ENCODE measurements around the gene PANX2.

Gene PANX2

DNA sequence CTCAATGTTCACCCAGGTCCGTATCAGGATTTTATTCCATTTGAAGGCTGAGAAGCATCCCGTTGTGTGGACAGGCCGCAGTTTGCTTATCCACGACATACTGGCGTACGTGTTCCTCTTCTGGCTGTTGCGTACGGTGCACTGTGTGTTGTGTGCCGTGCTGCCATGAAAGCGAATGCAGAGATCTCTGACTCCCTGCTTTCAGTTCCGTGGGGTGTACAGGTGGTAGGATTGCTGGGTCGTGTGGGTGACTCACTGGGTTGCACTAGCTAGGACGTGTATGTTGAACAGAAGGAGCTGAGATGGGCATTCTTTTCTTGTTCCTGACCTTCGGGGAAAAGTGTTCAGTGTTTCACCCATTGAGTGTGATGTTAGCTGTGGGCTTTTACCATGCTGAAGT is 40.6 kb downstream of the PANX2 start:
- no peak for DNase-seq (ENCODE audit: low read depth in 3 of 3)

DNA sequence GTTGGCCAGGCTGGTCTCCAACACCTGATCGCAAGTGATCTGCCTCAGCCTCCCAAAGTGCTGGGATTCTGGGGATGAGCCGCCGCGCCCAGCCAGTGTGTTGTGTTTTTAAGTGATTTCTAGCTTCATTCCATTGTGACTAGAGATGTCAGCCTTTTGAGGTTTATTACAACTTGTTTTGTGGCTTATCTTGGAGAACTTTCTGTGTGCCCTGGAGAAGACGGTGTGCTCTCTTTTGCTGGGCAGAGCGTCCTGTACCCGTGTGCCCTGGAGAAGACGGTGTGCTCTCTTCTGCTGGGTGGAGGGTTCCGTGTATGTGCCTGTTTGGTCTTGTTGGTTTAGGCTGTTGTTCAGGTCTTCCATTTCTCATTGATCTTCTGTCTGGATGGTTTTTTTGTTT is 42.7 kb downstream of the PANX2 start:
- DNase-seq (ENCODE audit: low read depth in 3 of 3), result no peak

DNA sequence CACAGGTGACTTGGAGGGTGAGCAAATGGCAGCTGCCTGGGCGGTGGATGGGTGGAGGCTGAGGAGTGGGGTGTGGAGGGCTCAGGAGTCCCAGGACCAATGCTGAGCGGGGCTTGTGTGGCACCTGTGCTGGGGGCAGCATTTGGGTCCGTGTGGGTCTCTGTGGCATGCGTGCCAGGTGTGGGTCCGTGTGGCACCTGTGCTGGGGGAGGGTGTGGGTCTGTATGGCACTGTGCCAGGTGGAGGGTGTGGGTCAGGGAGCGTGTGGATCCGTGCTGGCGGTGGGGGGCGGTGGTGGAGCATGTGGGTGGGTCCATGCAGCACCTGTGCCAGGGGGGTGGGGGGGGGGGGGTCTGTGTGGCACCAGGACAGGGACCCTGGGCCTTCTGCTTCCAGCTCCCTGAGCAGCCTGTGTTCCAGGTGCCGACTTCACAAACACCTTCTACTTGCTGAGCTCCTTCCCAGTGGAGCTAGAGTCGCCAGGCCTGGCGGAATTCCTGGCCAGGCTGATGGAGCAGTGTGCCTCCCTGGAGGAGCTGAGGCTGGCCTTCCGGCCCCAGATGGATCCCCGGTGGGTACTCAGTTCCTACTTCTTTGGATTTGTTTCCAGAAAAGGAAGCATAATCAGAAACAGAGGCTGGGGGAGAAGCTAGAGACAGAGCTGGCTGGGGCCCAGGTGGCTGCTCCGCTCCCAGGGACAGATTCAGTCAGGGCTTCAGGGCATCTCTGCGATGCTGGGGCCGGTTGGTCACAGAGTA is 44.9 kb downstream of the PANX2 start:
- DNase-seq (ENCODE audit: low read depth in 3 of 3), result no peak

DNA sequence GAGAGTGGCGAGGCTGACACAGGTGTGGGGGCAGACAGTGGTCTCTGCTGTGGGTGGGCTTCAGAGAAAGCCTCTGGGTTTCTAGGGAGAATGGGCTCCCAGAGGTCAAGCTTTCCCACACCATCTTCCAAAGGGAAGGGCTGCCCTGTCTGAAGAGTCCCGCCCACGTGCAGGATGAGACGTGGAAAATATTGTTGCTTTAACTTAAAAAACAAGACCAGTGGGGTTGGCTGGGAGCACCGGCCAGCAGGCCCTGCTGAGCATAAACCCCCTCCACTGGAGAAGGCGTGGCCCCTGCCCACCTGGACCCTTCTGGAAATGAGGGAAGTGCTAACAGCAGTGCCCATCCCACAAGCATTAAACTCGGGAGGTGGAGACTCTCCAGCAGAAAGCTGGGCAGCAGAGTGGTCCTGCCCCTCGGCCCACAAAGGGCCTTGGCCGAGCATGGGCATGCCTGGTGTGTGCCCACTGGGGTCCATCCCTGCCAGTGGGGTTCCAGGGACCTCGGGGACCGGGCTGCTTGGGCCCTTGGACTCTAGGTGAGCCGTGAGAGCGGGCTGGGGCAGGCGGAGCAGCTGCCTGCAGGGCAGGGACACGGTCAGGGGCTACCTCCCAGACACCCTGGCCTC is 45.6 kb downstream of the PANX2 start:
- DNase-seq (ENCODE audit: low read depth in 3 of 3), result no peak

DNA sequence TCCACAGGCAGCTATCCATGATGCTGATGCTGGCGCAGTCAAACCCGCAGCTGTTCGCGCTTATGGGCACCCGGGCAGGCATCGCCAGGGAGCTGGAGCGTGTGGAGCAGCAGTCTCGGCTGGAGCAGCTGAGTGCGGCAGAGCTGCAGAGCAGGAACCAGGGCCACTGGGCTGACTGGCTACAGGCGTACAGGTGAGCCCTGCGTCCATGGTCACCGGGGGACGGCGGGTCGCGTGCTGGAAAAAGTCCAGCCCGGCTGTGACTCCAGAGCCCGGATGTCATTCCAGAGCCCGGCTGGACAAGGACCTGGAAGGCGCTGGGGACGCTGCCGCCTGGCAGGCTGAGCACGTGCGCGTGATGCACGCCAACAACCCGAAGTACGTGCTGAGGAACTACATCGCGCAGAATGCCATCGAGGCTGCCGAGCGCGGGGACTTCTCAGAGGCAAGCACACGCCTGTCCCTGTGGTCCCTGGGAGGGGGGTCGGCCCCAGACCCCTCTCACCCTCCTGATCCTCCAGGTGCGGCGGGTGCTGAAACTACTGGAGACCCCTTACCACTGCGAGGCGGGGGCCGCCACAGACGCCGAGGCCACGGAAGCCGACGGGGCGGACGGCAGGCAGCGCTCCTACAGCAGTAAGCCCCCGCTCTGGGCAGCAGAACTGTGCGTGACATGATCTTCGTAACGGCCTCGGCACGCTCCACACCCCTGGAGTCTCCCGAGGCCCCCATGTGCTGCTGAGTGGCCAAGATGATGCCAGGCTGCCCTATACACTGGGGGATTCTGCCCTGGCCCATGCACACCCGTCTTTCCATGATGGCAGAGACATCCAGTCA is 46.4 kb downstream of the PANX2 start:
- DNase-seq (ENCODE audit: low read depth in 3 of 3), result no peak

DNA sequence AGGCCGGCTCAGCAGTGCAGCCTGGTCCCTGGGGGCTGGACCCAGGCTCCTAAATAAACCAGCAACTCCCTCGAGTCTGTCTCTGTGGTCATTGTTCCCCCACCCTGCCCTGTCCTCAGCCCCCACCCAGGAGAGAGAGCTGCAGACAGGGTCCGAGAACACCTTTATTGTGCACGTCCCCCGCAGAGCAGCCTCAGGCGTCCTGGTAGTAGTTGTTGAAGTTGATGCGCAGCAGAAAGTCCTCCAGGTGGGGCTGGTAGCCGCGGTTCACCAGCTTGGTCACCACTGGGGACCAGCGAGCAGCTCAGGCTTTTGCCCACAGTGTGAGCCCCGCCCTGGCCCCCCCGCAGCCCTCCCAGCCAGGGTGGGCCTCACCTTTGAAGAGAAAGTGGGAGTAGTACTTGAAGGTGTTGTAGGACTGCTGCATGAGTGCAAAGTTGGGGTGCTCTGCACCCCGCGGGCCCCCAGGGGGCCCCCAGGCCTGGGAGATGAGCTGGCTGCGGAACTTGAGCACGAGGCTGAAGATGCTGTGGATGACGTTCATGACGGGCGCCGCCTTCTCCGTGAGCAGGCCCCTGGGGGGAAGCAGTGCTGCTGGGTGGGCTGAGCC is 47.1 kb downstream of the PANX2 start:
- DNase-seq (ENCODE audit: low read depth in 3 of 3), result no peak

DNA sequence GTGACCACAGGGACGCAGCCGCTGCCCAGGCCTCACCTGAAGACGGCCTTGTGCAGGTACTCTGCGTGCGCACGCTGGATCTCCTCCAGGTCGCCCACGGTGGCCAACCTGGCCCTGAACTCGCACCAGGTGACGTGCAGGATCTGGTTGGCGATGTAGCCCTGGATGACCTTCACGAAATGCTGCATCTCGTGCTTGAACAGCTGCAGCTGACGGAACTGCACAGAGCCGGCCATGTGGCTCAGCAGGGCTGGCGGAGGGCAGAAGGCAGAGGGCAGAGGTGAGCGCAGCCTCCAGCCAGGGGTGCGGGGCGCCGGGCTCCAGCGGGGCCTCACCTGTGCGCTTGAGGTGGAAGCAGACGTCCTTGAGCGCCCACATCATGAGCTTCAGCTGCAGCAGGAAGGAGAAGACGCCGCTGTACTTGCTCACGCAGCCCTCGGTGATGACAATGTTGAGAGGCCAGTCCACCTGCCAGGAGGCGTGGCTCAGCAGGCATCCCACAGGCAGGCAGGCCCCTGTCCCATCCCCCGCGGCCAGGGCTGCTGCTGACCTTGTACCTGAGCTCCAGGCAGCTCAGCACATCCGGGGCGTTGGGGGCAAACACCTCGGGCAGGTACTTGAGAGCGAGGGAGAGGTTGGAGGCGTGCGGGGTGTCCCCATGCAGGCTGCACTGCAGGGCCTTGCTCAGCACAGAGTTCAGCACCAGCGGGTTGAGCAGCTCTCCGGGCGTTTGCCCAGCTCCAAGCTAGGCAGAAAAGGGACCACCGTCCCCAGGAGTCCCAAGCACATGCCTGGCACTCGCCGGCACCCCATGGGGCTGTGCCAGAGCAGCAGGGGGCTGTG is 47.8 kb downstream of the PANX2 start:
- no peak for DNase-seq (ENCODE audit: low read depth in 3 of 3)

DNA sequence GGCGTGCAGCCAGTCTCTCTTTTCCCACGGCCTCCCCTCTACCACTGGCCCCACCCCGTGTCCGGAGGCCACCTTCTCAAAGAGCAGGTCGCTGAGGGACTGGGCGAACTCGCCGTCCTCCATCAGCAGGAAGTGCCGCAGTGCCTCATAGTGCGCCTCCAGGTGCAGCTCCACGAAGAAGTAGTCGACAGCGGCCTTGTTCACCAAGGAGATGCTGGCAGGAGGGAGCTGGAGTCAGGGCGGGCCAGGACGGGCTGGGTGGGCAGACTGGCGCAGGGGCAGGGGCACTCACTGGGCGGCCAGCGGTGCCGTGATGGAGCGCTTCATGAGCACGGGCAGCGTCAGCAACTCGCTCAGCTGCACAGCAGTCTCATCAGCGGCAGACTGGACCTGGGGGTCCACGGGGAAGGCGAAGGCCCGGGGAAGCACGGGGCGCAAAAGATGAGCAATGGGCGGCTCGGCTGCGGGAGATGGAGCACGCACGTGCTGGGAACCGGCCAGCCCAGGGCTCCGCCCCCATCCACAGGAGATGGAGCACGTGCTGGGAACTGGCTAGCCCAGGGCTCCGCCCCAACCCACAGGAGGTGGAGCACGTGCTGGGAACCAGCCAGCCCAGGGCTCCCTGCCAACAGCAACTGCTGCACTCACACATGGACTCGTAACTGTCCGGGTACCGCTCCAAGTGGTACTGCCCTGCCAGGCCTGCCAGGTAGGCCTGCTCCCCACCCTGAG is 48.6 kb downstream of the PANX2 start:
- no peak for DNase-seq (ENCODE audit: low read depth in 3 of 3)

DNA sequence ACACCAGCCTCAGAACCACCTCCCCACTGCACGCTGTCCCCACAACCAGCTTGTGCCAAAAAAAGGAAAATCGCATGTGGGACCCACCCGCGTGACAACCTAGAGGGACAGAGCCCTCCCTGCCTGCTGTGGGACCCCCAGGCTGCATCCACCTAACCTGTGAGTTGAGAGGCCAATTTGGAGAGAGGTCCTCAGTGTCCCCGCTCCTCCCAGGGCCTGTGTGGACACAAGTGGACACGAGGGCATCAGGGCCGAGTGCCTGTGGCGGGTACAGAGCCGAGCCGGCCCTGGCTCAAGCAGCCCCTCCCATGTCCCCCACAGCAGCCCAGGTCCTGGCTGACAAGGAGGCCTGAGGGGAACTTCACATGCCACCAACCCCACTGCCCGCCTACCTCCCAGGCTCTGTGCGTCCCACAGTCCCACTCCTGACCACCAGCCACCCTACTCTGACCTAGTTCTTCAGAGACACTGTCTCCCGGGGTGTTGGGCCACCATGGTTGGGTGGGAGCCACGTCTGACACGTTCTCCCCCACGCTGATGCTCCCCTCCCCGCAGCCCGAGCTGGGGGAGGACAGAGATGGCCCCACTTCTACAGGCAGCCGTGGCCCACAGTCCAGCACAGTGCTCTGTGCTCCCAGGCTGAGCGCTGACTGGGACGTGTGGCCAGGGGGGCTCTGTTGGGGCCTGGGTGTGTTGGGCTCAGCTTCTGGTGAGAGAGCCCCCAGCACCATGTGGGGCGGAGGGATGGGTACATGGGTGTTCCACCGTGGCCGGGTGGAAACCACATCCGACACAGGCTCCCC is 49.5 kb downstream of the PANX2 start:
- no peak for DNase-seq (ENCODE audit: low read depth in 3 of 3)

DNA sequence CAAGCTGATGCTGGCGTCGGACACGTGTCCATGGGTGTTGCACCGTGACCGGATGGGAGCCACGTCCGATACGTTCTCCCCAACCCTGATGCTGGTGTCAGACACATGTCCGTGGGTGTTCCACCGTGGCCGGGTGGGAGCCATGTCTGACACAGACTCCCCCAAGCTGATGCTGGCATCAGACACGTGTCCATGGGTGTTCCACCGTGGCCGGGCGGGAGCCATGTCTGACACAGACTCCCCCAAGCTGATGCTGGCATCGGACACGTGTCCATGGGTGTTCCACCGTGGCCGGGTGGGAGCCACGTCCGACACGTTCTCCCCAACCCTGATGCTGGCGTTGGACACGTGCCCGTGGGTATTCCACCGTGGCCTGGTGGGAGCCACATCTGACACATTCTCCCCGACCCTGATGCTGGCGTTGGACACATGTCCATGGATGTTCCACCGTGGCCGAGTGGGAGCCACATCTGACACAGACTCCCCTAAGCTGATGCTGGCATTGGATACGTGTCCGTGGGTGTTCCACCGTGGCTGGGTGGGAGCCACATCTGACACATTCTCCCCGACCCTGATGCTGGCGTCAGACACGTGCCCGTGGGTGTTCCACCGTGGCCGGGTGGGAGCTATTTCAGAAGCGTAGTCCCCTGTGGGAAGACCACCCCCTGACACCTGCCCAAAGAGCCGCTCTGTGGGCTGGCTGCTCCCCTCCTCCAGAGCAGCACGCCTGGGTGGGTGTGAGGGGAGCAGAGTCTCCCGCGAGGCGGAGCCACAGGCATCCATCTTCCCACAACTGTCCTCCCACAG is 50.3 kb downstream of the PANX2 start:
- no peak for DNase-seq (ENCODE audit: low read depth in 3 of 3)

DNA sequence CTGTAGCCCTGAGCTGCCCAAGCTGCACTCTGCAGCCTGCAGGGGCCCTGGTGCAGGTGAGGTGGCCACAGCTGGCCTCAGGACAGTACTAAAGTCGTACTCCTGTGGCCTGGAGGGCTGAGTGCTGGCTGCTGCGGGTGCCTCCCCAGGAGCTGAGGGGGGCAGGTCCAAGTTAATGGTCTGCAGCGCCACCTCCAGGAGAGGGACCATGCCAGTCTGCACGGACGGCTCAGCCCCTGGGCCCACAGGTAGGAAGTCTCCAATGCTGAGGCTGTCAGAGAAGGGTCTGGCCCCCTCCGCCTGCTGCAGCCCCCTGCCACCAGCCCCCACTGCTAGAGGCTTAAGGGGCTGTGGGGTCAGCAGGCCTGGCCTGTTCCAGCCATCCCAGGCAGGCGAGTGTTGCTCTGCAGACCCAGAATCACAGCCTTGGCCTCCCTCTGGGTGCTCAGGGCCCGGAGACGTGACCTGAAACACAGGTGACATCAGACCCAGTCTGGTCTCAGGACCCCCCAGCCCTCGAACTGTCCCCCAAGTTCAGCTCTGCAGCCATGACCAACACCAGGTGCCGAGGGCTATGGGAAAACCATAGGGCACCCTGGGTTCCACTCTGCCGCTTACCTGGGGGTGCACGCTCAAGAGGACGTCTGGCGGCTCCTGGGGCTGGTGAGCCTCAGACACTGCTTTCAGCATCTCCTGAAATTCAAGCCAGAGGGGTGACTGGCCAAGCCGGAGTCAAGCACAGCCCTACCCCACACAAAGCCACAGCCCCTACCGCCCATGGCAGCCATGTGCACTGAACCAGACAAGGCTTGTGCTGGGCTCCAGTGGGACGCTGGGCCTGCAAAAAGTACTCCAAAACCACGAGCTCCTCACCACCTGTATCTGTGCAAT is 51.1 kb downstream of the PANX2 start:
- DNase-seq (ENCODE audit: low read depth in 3 of 3), result no peak

DNA sequence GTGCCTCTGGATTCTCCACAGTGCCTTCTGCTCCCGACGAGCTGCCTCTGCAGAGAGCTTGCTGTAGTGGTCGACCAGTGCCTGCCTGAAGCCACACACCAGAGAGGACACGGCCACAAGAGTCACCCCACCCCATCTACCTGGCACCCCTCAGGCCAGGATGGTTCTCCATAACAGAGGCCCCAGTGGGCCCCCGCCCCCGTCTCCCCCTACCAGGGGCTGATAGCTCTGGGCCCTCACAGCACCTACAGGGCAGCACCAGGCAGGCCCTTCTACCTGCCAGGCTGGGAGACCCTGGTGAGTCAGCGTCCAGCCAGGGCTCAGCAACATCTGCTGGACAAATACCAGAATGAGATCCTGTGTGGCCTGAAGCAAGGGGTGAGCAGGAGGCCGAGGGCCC is 52.0 kb downstream of the PANX2 start:
- no peak for DNase-seq (ENCODE audit: low read depth in 3 of 3)

DNA sequence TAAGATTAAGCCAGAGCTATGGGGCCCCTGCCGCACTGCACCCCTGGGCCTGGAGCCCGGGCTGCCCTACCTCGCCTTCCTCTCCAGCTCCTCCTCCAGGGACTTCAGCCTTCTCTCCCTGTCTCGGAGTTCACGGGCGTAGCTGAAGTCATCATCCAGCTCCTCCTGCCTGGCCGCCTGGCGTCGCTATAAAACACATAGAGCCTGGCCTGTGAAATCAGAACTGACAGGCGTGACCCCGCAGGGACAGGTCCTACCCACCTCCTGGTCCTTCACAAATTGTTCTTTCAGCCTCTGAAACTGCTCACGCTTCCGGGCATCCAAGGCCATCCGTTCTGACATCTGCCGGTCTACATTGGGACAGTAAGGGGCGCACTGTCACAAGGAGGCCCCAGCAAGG is 53.5 kb downstream of the PANX2 start:
- DNase-seq (ENCODE audit: low read depth in 3 of 3), result no peak

DNA sequence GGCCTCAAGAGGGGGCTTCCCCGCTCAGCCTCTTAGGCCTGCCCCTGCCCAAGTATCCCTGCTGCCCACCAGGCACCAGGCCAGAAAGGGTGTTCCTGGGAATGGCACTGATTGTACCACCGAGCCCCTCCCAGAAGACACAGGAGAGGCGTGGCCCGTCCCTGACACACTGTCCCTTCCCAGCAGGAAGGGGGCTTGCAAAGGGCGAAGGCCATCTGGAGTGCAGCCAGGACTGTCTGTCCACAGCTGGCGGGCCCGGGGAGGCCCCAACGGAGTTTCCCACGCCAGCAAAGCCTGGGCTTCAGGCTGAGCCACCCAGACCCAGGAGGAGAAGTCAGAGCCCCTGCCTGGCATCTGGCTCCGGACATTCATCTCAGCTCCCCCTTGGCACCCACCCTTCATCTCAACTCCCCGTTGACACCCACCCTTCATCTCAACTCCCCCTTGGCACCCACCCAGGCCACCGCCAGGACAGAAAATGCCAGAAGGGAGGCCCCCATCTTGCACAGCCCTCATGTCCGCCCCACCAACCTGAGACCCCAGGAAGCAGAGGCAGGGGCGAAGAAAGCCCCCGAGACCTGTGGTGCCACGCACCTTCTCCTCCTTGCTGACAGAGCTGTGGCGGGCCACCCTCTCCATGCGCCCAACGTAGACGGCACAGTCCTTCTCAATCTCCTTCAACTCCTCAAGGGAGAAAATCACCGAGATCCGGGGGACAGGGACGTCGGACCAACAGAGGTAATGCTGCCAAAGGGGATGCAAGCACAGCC is 54.9 kb downstream of the PANX2 start:
- no peak for DNase-seq (ENCODE audit: low read depth in 3 of 3)

DNA sequence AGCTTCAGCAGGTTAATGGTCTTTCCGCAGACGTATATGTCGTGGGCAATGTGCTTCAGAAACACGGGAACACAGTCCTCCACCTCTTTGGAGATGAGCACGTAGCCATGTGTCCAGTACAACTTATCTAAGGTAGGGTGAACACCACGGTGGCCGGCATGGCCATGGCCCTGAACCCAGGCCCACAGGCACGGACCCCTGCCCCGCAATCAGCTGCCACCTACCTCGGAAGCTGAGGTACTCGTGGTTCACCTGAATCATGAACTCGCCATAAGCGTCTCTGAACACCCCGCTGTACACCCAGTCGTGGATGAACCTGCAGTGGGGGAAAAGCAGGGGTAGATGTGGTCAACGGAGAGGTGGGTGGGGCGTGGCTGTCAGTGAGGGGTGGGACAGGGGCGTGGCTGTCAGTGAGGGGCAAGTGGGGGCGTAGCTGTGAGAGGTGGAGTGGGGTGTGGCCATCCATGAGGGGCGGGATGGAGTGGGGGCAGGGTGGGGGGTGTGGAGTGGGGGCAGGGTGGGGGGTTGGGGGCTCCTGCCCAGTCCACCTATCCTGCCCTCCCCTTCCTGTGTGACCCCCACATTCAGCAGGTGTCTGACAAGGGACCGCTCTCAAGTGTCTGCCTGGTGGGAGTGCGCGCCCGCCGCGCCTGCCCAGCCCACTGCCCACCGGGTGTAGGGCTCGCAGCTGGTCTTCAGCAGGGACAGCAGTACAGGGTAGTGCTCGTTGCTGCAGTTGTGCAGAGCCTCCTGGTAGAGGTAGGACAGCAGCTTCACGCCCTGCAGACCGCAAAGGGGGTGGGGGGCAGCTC is 55.7 kb downstream of the PANX2 start:
- no peak for DNase-seq (ENCODE audit: low read depth in 3 of 3)

DNA sequence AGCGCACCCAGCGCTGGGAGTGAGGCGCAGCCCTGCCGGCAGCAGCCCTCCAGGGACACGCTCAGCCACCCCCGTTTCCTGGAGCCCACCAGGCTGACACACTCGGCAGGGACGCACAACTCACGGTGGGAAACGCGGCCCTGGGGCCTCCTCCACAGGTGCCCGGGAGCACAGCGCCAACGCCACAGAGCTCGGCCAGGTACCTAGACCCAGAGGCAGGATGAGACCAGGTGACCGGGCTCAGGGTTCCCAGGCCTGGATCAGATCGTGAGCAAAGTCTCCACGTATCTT is 56.3 kb downstream of the PANX2 start:
- no peak for DNase-seq (ENCODE audit: low read depth in 3 of 3)
